SU-DHL-6 (cell line): ENCODE data around the gene C13orf46.

Source experiments
- CTCF ChIP-seq: fragments of 200-600 bp; sonication (generic); IDR thresholded peaks from one replicate; pipeline ENCODE4 v1.5.1; 2017; ENCODE audit warnings: antibody characterized with exemption, mild to moderate bottlenecking, low read length, moderate library complexity; ENCODE audit not compliant: insufficient read depth, poor library complexity, severe bottlenecking
- EZH2phosphoT487 ChIP-seq: fragments of 200-600 bp; sonication (generic), shearing (Covaris generic); conservative IDR thresholded peaks from 2 replicates; pipeline ENCODE4 v1.6.1; 2018; ENCODE audit warnings: mild to moderate bottlenecking, antibody characterized with exemption, low read length, moderate library complexity, mixed read lengths

DNA sequence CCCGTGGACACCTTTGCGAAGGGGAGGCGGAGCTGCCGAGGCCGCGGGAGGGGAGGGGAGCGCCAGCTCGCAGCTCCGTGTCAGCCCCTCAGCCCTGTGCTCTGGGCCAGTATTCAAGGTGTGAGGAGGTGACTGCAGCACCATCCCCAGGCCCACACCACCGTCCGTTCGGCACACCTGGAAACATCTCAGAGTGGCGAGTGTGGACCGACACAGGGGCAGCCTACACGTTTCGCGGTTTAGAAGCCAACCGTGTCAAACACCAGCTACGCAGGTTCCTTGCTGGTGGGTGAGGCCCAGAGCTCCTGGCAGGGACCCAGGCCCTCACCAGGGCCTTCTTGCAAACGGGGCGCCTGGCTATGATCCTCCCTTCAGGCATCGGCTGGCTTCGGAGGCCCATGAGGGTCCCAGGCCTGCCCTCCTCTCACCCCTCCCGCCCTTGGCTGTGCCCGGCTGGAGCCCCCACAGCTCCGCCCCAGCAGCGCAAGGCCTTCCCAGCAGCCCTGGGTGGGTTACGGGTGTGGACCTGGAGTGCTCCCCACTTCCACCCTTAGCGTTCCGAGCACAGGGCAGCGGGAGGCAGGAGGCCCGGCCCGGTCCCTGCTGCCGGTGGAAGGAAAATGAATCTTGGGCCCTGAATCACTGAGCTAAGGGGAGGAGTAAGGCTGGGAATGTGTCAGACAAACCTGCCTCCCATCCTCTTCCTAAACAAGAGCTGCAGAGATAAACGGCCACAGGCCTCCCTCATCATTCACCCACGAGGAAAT, 1.2 kb downstream of the C13orf46 start:
- TF ChIP-seq CTCF (no peak), EZH2phosphoT487 (no peak)
